Ovary (tissue), 3 donors: ENCODE data around the gene SV2B.

Experiments used
- POLR2A ChIP-seq: fragments of 450-650 bp; IDR thresholded peaks from one replicate; pipeline ENCODE4 v1.6.1; 2017; ENCODE audit warnings: antibody characterized with exemption, mild to moderate bottlenecking, moderate library complexity
- TF ChIP-seq, protein P1 (sequence below), 3 donors: fragments of 450-650 bp in 2 of 3; fragments of 200-600 bp in 1 of 3; IDR thresholded peaks; one replicate each; pipeline versions ENCODE4 v1.5.1 to v1.8.0; 2016 to 2022; ENCODE audit warnings: antibody characterized with exemption in 3 of 3, mild to moderate bottlenecking in 1 of 3
- donor health status: DM: no; HTN: no; CAD: no.

DNA sequence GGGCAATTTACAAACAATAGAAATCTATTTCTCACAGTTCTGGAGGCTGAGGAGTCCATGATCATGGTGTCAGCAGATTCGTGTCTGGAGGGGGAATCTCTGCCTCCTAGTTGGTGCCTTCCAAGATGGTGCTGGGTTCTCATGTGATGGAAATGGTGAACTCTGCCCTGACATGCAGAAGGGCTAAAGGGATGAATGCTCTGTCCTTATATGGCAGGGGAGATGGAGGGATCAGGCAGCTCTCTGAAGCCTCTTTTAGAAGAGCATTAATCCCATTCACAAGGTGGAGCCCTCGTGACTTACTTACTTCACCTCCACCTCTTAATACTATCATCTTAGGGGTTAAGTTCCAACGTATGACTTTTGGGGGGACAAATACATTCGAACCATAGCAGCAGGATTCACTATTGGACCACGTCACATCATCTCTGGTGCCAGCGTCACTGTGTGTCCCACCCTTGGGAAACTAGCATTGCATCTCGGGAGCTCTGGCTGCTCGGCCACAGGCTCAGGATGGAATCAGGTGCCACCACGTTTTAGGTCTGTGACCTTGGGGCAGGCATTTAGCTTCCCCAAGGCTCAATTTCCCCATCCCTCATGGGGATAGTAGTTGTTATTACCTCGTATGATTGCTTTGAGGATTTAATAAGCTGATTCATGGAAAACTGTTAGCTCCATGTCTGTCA lies 53.0 kb downstream of the SV2B start:
- TF ChIP-seq, protein P1, sequence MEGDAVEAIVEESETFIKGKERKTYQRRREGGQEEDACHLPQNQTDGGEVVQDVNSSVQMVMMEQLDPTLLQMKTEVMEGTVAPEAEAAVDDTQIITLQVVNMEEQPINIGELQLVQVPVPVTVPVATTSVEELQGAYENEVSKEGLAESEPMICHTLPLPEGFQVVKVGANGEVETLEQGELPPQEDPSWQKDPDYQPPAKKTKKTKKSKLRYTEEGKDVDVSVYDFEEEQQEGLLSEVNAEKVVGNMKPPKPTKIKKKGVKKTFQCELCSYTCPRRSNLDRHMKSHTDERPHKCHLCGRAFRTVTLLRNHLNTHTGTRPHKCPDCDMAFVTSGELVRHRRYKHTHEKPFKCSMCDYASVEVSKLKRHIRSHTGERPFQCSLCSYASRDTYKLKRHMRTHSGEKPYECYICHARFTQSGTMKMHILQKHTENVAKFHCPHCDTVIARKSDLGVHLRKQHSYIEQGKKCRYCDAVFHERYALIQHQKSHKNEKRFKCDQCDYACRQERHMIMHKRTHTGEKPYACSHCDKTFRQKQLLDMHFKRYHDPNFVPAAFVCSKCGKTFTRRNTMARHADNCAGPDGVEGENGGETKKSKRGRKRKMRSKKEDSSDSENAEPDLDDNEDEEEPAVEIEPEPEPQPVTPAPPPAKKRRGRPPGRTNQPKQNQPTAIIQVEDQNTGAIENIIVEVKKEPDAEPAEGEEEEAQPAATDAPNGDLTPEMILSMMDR (IDR thresholded peaks at IDR 0.05) = no peak
- no peak for TF ChIP-seq POLR2A
